VCaP (cell line): ENCODE data around the gene PRKCSH.
A peak's percentile ranks its signal among the peaks of the same experiment; 100 is the strongest.

Experiments
- H3K27ac ChIP-seq: fragments of 450-650 bp; 2 replicates; pipeline ENCODE4 v1.5.1; 2017
- CTCF ChIP-seq: fragments of 450-650 bp; conservative IDR thresholded peaks from 2 replicates; pipeline ENCODE4 v1.5.1; 2017; ENCODE audit warnings: mild to moderate bottlenecking, moderate library complexity

PRKCSH gene

GRCh38 chr19:11478167-11479089, 43.0 kb downstream of the PRKCSH start:
- TF ChIP-seq CTCF, result no peak
- H3K27ac ChIP-seq, result no peak overlapping the region

DNA sequence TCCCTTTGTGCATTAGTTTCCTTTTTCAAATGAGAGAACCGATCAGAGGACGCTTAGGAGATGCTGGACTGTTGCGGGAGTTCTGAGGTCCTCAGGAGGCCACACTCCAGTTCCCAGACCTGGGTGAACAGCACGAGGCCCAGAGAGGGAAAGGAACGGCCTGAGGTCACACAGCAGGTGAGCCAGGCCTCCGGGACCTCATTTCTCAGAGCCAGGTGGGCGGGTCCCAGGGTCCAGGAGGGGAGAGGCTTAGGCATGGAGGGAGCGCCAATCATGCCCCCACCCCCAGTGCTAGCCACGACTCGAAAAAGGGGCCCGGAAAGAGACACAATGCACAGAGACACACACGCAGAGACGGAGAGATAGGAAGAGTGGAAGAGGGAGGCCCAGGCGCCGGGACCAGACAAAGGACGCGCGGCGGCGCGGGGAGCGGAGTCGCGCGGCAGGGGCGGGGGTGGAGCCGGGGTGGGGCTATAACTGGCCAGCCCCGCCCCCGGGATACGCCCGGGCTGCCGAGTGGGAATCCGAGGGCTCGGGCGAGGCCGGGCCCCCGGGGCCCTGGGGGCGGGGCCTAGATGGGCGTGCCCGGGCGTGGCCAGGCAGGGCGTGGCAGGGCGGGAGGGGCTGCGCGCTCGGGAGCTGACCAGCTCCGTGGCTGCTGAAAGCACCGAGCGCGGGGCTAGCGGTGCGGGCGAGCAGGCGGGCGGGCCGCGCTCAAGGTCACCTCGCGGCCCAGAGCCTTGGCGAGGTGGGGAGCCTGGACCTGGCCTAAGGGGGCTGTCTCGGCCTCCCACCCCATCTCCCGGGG, 43.9 kb downstream of the PRKCSH start:
- TF ChIP-seq CTCF, result no peak
- H3K27ac ChIP-seq, result no peak overlapping the region

DNA sequence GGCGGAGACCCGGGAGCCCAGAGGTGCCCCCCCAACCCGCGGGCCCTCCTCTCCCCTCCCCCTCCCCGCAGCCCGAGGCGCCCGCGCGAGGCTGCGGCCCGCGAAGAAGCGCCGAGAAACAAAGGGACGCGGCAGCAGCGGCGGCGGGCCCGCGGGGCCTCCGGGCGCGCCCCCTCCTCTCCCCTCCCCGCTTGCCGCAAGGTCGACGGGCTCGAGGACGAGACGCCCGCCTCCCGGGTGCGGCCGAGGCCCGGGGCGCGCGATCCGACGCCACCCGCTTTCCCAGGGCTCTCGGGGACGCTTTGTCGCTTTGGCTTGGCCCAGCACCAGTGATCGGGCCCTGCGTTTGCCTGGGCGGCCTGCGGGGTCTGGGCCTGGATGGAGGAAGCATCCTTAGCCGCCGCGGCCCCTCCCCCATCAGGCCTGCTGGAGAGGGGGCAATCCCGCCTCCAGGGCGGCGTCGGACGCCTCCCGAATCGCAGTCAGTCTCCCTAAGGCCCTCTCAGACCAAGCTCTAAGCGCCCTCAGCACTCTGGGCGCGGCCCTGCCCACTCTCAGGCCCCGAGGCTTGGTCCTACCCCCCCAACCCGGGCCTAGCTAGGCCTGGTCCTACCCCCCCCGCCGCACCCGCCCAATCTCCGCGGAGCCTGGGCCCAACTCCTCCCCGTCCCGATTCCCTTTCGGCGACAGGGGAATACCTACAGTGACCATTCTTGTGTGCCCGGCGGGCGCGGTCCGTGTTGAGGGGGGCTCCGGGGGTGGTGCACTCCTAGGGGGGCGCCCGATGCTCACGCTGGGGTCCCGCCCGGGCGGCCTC, 44.7 kb downstream of the PRKCSH start:
- H3K27ac ChIP-seq, result no peak overlapping the region
- no peak for TF ChIP-seq CTCF

DNA sequence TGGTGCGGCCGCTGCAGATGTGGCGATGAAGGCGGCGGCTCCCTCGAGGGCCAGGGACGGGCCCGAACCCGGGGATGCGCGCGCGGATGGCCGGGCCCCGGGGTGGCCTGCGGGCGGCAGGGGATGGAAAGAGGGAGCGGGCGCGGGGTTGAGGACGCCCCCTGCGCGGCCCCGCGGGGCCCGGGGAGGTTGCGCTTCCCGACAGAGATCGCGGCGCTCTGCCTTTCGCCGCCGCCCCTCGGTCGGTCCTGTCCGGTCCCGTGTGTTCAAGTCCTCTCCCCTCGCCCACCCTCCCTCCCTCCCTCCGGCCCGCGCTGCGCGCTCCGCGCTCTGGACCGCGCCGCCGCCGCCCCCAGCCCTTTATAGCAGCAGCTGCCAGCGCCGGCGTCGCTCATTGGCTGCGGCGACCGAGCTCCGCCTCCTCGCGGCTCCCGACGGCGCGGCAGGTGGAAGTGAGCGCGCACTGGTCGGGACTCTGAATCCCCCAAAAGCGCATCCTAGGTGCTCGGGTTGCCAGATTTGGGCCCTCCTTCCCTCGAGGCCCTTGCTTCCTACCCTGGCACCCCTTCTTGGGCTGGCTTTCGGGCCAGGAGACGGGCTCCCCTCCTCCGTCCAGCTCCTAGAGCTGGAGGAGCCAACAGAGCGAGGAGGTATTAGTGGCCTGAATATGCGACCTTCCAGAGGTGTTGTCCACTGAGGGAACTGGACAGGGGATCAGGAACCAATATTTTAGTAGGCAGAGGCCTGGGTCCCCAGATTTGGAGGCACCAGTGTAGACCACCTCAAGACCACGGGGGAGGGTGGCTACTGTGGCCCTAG, 45.5 kb downstream of the PRKCSH start, which contains the start of gene ELAVL3:
ELAVL3 (minus strand) TSS at position 332 of the 819 bp plus-strand sequence. CDS start 438 bp downstream, outside the sequence.
- TF ChIP-seq CTCF, result no peak
- H3K27ac ChIP-seq, result peak within 1 kb of the TSS; percentile 83

DNA sequence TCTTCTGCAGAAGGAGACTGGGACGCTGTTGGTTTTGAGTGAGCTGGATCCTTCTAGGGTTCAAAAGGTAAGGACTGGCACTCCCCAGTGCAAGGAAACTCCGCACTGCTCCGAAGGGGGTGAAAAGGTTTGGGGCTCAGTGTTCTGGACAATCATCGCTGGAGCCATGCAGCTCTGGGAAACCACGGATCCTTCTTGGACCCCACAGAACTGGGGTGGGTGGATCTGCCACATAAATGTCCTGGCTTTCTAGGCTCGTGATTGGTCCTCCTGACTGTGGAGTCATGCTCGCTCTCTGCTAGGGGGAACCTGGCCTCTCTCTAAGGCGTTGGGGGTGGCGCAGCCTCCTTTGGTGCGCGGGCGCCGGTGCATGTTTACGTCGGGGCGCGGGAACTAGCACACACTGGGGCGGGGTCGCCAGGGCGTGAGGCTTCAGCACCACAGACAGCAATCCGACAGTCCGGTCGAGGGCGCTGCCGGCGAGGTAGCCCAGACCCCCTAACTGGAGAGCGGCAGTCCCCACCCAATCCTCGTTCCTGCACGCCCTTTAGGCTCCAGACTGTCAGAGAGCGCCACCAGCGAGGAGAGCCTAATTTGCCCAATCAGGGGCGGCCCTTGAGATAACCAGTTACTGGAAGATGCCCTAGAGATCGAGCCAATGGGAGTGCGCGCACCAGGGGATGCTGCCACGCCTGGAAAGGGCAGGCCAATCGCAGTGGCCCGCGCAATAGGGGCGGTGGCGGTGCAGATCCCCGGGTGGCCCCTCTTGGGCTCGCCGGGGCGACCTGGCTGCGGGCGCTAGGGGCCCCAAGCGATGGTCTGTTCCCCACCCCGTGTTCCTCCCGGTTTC, 46.3 kb downstream of the PRKCSH start:
- no peak for TF ChIP-seq CTCF
- peak overlapping the region; percentile 83 for H3K27ac ChIP-seq
